DOHH2 (cell line): ENCODE data around the gene MYZAP.

Experiments
- CTCF ChIP-seq: fragments of 200-600 bp; sonication (generic); IDR thresholded peaks from one replicate; pipeline ENCODE4 v1.5.1; 2014; ENCODE audit warnings: antibody characterized with exemption, mild to moderate bottlenecking, low read depth, low read length; ENCODE audit not compliant: poor library complexity, severe bottlenecking
- EZH2phosphoT487 ChIP-seq: fragments of 200-600 bp; sonication (generic); IDR thresholded peaks from 2 replicates; pipeline ENCODE4 v1.6.1; 2017; ENCODE audit warnings: borderline replicate concordance, mild to moderate bottlenecking, antibody characterized with exemption, low read length, moderate library complexity, mixed read lengths

- TF ChIP-seq CTCF (no peak), EZH2phosphoT487 (no peak)
Measured at GRCh38 chr15:57598346-57598745, 6.6 kb downstream of the MYZAP start.
